ENCODE measurements around the gene PSMG4. TPM values are rescaled to one million over a fixed set of nuclear protein-coding genes. Genes with fewer than 3 reads are reported as not detected.

PSMG4 gene
- total and polyA plus RNA-seq, 4 donors = 13.9 to 40.6 (median 26.9) TPM

- Histone ChIP-seq H3K4me1 (ENCODE audit: control insufficient read depth, insufficient read depth, low read length) (peaks cover 31% of the 10 kb centered on the region), H3K27me3 (ENCODE audit: control insufficient read depth, insufficient read depth, low read length) (no peaks in the 10 kb centered on the region), H3K9me3 (ENCODE audit: control insufficient read depth, insufficient read depth, low read length) (no peaks in the 10 kb centered on the region), H3K27ac (ENCODE audit: low read depth, low read length) (no peak overlapping the region), H3K36me3 (ENCODE audit: control insufficient read depth, insufficient read depth, low read length) (peaks cover 33% of the 10 kb centered on the region), H3K4me3 (ENCODE audit: low read depth, low read length) (no peak overlapping the region)
- WGBS (ENCODE audit: insufficient coverage) = 63% methylated on average over 14 of the region's 17 CpGs
- DNase-seq (ENCODE audit: low read depth in 4 of 6, low spot score in 6 of 6) = no peak
Observed at GRCh38 chr6:3260772-3261517, 2.2 kb downstream of the PSMG4 start.

GRCh38 chr6:3261518-3261820 lies 2.7 kb downstream of the PSMG4 start:
- Histone ChIP-seq H3K4me3 (ENCODE audit: low read depth, low read length) (no peak overlapping the region), H3K9me3 (ENCODE audit: control insufficient read depth, insufficient read depth, low read length) (no peaks in the 10 kb centered on the region), H3K27me3 (ENCODE audit: control insufficient read depth, insufficient read depth, low read length) (no peaks in the 10 kb centered on the region), H3K36me3 (ENCODE audit: control insufficient read depth, insufficient read depth, low read length) (peaks cover 37% of the 10 kb centered on the region), H3K27ac (ENCODE audit: low read depth, low read length) (no peak overlapping the region), H3K4me1 (ENCODE audit: control insufficient read depth, insufficient read depth, low read length) (peaks cover 31% of the 10 kb centered on the region)
- 57% methylated on average over 5 of the region's 6 CpGs for WGBS (ENCODE audit: insufficient coverage)
- no peak for DNase-seq (ENCODE audit: low read depth in 4 of 6, low spot score in 6 of 6)

GRCh38 chr6:3261921-3262320 lies 3.2 kb downstream of the PSMG4 start:
- WGBS (ENCODE audit: insufficient coverage) = 75% methylated on average over 5 of the region's 8 CpGs
- no peaks in the 10 kb centered on the region for H3K27me3 ChIP-seq (ENCODE audit: control insufficient read depth, insufficient read depth, low read length)
- no peak overlapping the region for H3K27ac ChIP-seq (ENCODE audit: low read depth, low read length)
- no peak for DNase-seq (ENCODE audit: low read depth in 4 of 6, low spot score in 6 of 6)
- H3K4me3 ChIP-seq (ENCODE audit: low read depth, low read length) = no peak overlapping the region
- peaks cover 37% of the 10 kb centered on the region for H3K36me3 ChIP-seq (ENCODE audit: control insufficient read depth, insufficient read depth, low read length)
- peaks cover 31% of the 10 kb centered on the region for H3K4me1 ChIP-seq (ENCODE audit: control insufficient read depth, insufficient read depth, low read length)
- no peaks in the 10 kb centered on the region for H3K9me3 ChIP-seq (ENCODE audit: control insufficient read depth, insufficient read depth, low read length)

- peaks cover 31% of the 10 kb centered on the region for H3K4me1 ChIP-seq (ENCODE audit: control insufficient read depth, insufficient read depth, low read length)
- peaks cover 41% of the 10 kb centered on the region for H3K36me3 ChIP-seq (ENCODE audit: control insufficient read depth, insufficient read depth, low read length)
- no peaks in the 10 kb centered on the region for H3K9me3 ChIP-seq (ENCODE audit: control insufficient read depth, insufficient read depth, low read length)
- DNase-seq (ENCODE audit: low read depth in 4 of 6, low spot score in 6 of 6) = no peak
- no peaks in the 10 kb centered on the region for H3K27me3 ChIP-seq (ENCODE audit: control insufficient read depth, insufficient read depth, low read length)
- H3K27ac ChIP-seq (ENCODE audit: low read depth, low read length) = no peak overlapping the region
- WGBS (ENCODE audit: insufficient coverage) = 73% methylated on average over 6 of the region's 6 CpGs
- no peak overlapping the region for H3K4me3 ChIP-seq (ENCODE audit: low read depth, low read length)
Observed at GRCh38 chr6:3263096-3263495, 4.3 kb downstream of the PSMG4 start.

- DNase-seq (ENCODE audit: low read depth in 4 of 6, low spot score in 6 of 6) = no peak
- Histone ChIP-seq H3K4me3 (ENCODE audit: low read depth, low read length) (no peak overlapping the region), H3K36me3 (ENCODE audit: control insufficient read depth, insufficient read depth, low read length) (peaks cover 45% of the 10 kb centered on the region), H3K9me3 (ENCODE audit: control insufficient read depth, insufficient read depth, low read length) (no peaks in the 10 kb centered on the region), H3K4me1 (ENCODE audit: control insufficient read depth, insufficient read depth, low read length) (peaks cover 26% of the 10 kb centered on the region), H3K27me3 (ENCODE audit: control insufficient read depth, insufficient read depth, low read length) (no peaks in the 10 kb centered on the region), H3K27ac (ENCODE audit: low read depth, low read length) (no peak overlapping the region)
- 92% methylated on average over 3 of the region's 3 CpGs for WGBS (ENCODE audit: insufficient coverage)
Observed at GRCh38 chr6:3264356-3264755, 5.6 kb downstream of the PSMG4 start.

GRCh38 chr6:3265671-3266070 lies 6.9 kb downstream of the PSMG4 start:
- Histone ChIP-seq H3K36me3 (ENCODE audit: control insufficient read depth, insufficient read depth, low read length) (peaks cover 56% of the 10 kb centered on the region), H3K27ac (ENCODE audit: low read depth, low read length) (no peak overlapping the region), H3K4me1 (ENCODE audit: control insufficient read depth, insufficient read depth, low read length) (peaks cover 14% of the 10 kb centered on the region), H3K27me3 (ENCODE audit: control insufficient read depth, insufficient read depth, low read length) (no peaks in the 10 kb centered on the region), H3K4me3 (ENCODE audit: low read depth, low read length) (no peak overlapping the region), H3K9me3 (ENCODE audit: control insufficient read depth, insufficient read depth, low read length) (no peaks in the 10 kb centered on the region)
- no peak for DNase-seq (ENCODE audit: low read depth in 4 of 6, low spot score in 6 of 6)
- 61% methylated on average over 9 of the region's 9 CpGs for WGBS (ENCODE audit: insufficient coverage)

- 54% methylated on average over 9 of the region's 9 CpGs for WGBS (ENCODE audit: insufficient coverage)
- peaks cover 57% of the 10 kb centered on the region for H3K36me3 ChIP-seq (ENCODE audit: control insufficient read depth, insufficient read depth, low read length)
- H3K4me1 ChIP-seq (ENCODE audit: control insufficient read depth, insufficient read depth, low read length) = peaks cover 9% of the 10 kb centered on the region
- no peaks in the 10 kb centered on the region for H3K9me3 ChIP-seq (ENCODE audit: control insufficient read depth, insufficient read depth, low read length)
- no peak overlapping the region for H3K4me3 ChIP-seq (ENCODE audit: low read depth, low read length)
- no peaks in the 10 kb centered on the region for H3K27me3 ChIP-seq (ENCODE audit: control insufficient read depth, insufficient read depth, low read length)
- no peak overlapping the region for H3K27ac ChIP-seq (ENCODE audit: low read depth, low read length)
- no peak for DNase-seq (ENCODE audit: low read depth in 4 of 6, low spot score in 6 of 6)
Observed at GRCh38 chr6:3266170-3266569, 7.4 kb downstream of the PSMG4 start.

- peaks cover 63% of the 10 kb centered on the region for H3K36me3 ChIP-seq (ENCODE audit: control insufficient read depth, insufficient read depth, low read length)
- DNase-seq (ENCODE audit: low read depth in 4 of 6, low spot score in 6 of 6) = no peak
- H3K27ac ChIP-seq (ENCODE audit: low read depth, low read length) = no peak overlapping the region
- no peak overlapping the region for H3K4me3 ChIP-seq (ENCODE audit: low read depth, low read length)
- H3K9me3 ChIP-seq (ENCODE audit: control insufficient read depth, insufficient read depth, low read length) = no peaks in the 10 kb centered on the region
- H3K27me3 ChIP-seq (ENCODE audit: control insufficient read depth, insufficient read depth, low read length) = no peaks in the 10 kb centered on the region
- H3K4me1 ChIP-seq (ENCODE audit: control insufficient read depth, insufficient read depth, low read length) = no peaks in the 10 kb centered on the region
- WGBS (ENCODE audit: insufficient coverage) = 69% methylated on average over 2 of the region's 5 CpGs
Observed at GRCh38 chr6:3267162-3267561, 8.4 kb downstream of the PSMG4 start.

- 69% methylated on average over 3 of the region's 11 CpGs for WGBS (ENCODE audit: insufficient coverage)
Observed at GRCh38 chr6:3268680-3269079, 9.9 kb downstream of the PSMG4 start.

GRCh38 chr6:3269281-3269975 lies 10.7 kb downstream of the PSMG4 start:
- peak in 1 of 6 donors; percentile 93 for DNase-seq (ENCODE audit: low read depth in 4 of 6, low spot score in 6 of 6)
- H3K27me3 ChIP-seq (ENCODE audit: control insufficient read depth, insufficient read depth, low read length) = no peaks in the 10 kb centered on the region
- WGBS (ENCODE audit: insufficient coverage) = 77% methylated on average over 17 of the region's 27 CpGs
- no peaks in the 10 kb centered on the region for H3K4me1 ChIP-seq (ENCODE audit: control insufficient read depth, insufficient read depth, low read length)
- peaks cover 69% of the 10 kb centered on the region for H3K36me3 ChIP-seq (ENCODE audit: control insufficient read depth, insufficient read depth, low read length)
- H3K9me3 ChIP-seq (ENCODE audit: control insufficient read depth, insufficient read depth, low read length) = no peaks in the 10 kb centered on the region
- H3K27ac ChIP-seq (ENCODE audit: low read depth, low read length) = no peak overlapping the region
- H3K4me3 ChIP-seq (ENCODE audit: low read depth, low read length) = no peak overlapping the region

More at GRCh38 chr6:3268680-3269079, 9.9 kb downstream of the PSMG4 start:
- H3K27ac ChIP-seq (ENCODE audit: low read depth, low read length) = no peak overlapping the region
- no peaks in the 10 kb centered on the region for H3K4me1 ChIP-seq (ENCODE audit: control insufficient read depth, insufficient read depth, low read length)
- no peaks in the 10 kb centered on the region for H3K27me3 ChIP-seq (ENCODE audit: control insufficient read depth, insufficient read depth, low read length)
- no peak for DNase-seq (ENCODE audit: low read depth in 4 of 6, low spot score in 6 of 6)
- H3K36me3 ChIP-seq (ENCODE audit: control insufficient read depth, insufficient read depth, low read length) = peaks cover 70% of the 10 kb centered on the region
- no peak overlapping the region for H3K4me3 ChIP-seq (ENCODE audit: low read depth, low read length)
- H3K9me3 ChIP-seq (ENCODE audit: control insufficient read depth, insufficient read depth, low read length) = no peaks in the 10 kb centered on the region
